CD4-positive, alpha-beta T cell treated with Interleukin-21 for 1 hour (primary cell): Measurements from ENCODE around the gene SGO2.
"Not testable (repeated sequence)": the region's sequence is repeated elsewhere in the genome, so short reads cannot be mapped to it uniquely, and the experiment has no call there.

ENCODE experiments used
- DNase-seq: peaks from one replicate; pipeline ENCODE4 v3.0.0-alpha.2; 2020

The SGO2 gene

DNA sequence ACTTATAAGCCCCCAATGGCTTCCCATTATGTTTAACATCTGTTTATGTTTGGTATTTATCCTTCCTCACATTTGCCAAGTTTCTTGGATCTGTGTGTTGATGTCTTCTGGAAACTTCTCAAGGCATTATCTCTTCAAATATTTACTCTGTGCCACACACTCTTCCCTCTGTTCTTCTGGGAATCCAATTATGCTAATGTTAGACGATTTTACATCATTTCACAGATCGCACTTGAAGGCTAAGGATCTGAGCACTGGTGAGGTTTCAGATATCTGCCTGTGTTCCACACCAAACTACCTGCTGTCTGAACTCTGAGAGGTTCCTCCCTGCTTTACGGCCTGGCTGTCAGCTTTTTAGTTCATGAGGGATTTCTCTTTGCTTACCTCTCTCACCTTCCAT, 69.9 kb downstream of the SGO2 start:
- DNase-seq, result no peak

DNA sequence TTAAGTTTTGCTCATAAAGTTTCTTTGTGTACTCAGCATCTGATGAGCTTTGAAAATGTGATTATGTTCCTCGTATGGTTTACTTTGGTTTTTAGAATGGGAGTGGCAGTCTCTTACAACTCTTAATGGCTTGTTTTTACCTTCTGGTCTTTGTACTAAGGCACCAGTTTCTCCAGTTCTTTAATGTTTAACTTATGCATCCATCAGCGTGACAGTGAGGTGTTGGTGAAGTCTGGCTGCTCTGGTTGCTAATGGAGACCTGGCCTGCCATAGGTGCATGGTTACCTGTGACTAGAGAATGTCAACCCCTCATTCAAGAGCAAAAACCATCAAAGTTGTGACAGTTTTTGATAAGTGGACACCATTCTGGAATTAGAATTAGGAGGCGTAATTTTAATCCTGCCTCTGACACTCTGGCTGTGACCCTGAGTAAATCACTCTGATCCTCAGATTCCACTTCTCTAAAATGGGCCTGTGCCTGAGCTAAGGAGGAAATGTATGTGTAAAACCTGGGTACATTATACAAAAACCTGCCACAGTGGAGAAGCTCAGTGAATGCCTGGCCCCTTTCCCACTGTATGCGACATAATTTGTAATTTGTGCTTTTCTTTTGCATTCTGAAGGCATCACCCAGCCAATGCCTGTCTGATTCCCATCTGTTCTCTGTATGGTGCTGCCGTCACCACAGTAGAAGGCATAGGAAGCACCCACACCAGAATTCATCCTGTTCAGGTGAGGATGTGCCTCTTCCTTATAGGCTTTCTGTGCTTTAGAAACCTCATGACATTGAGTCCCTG, 71.0 kb downstream of the SGO2 start:
- DNase-seq, result no peak

DNA sequence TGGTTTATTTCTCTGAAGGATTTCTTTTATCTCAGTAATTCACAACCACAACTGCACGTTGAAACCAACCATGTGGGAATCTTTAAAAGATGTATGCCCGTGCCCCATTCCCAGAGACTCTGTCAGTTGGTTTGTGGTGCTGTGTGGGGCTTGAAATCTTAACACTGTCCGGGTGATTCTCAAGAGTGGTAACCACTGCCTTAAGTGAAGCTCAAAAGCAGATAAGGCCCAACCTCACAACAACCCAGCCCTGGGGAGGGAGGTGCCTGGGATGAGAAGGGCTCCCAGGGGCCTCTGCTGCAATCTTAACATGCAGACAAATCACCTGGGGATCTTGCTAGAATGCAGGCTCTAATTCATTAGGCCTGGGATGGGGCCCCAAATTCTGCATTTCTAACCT, 73.2 kb downstream of the SGO2 start:
- DNase-seq, result no peak

DNA sequence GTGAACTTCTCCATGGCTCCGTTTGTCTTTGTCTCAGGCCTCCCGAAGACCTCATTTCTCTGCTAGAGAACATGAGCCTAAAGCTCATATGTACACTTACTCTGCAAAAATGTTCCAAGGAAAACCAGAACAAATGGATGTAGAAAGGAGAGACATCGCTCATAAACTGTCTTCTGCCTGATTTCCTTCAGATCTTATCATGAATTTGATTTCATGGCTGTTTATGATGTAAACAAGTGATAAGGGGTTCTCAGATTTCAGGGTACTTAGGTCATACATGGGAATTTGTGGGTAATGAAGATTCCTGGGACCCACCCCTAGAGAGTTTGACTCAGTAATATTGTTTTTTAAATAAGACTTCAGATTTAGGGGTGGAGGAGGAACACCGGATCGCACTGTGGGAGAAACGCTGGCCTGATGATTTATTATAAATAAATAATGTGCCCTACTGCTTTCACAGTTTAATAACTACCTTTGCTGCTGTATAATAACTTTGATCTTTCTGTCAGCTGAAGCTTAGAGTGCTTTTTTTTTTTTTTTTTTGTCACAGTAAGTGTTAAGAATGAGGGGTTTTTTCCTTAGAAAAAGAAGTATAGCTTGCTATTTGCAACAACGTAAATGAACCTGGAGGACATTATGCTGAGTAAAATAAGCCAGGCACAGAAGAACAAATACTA, 74.7 kb downstream of the SGO2 start:
- DNase-seq, result no peak

DNA sequence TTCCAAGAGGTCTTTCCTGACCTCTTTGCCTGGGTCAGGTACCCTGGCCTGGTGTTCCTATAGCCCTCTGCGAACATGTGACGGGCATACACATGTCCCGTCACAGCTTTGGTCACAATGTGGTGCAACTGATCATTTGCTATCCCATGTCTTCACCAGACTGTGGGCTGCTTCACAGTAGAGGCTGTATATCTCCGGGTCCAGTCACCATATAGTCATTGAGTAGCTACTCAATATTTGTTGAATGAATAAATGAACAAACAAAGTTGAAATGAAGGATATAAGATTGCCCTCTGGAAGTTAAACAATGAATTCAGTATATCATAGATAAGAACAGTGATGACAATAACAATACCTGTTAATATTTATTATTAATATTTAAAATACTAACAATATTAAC, 76.6 kb downstream of the SGO2 start:
- DNase-seq, result no peak

DNA sequence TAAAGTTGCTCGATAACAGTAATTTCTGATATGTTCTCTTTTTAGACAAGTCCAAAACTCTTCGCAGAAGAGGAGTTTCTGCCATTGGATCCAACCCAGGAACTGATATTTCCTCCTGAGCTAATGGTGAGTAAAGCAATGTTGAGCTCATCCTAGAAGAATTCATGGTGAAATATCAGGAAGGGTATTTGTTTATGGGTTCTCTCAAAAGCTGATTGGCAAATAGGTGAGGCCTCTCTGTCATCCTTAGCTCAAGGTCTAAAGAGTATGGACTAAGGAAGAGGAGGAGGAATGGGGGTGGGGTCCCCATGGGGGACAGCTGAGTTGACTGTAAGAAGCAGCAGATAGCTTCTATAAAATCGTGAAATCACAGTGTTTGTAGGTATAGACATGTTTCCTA, 78.0 kb downstream of the SGO2 start:
- no peak for DNase-seq

DNA sequence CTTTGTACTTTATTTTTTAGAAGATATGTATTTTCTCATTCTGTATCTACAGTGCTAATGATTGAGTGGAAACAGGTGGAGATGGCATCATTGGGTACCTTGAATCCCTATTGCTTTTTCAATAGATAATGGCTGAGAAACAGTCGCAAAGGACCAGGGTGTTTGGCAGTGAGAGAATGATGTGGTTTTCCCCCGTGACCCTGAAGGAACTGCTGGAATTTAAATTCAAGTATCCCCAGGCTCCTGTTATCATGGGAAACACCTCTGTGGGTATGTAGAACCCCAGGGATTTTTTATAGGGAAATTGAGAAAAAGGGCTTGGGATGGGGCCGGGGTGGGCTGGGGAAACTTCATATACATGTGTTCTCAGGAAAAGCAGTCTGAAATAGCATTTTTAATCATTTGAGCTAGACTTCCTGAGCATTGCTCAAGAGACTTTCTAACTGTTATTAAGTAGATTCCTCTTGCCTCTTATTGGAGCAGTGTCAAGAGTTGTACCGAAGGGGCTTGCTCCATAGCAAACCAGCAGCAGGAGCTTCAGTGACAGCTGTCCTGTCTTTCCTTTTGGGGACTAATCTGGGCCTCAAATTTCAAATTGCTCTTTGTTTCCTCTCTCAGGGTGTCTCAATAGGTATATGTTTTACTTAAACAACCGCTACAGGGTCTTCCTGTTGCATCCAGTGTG, 78.7 kb downstream of the SGO2 start:
- DNase-seq, result no peak

DNA sequence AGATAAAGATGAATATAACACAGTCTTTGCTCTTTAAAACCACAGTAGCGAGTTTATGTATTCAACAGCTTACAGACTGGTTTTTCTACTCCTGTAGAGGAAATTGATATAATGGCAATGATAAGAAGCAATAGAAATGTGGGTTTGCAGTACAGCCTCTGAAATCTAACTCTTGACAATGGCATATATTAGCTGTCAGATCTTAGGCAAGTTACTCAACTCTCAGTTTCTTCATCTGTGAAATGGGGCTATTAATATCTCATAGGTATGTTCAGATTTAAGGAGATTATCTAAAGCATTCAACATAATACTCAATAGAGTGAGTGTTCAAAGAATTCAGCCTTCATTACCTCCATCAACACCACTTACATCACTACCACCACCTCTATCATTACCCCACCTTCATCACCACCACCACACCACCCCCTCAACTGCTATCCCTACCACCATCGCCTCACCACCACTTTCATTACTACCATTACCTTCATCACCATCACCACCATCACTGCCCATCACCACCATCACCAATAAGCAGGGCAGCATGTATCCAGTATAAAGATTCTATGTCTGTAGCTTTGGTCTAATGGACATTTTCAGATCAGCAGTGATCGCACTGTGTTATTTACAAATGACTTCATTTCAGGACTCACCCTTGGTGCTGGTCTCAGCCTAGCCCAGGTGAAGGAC, 82.5 kb downstream of the SGO2 start:
- no peak for DNase-seq

DNA sequence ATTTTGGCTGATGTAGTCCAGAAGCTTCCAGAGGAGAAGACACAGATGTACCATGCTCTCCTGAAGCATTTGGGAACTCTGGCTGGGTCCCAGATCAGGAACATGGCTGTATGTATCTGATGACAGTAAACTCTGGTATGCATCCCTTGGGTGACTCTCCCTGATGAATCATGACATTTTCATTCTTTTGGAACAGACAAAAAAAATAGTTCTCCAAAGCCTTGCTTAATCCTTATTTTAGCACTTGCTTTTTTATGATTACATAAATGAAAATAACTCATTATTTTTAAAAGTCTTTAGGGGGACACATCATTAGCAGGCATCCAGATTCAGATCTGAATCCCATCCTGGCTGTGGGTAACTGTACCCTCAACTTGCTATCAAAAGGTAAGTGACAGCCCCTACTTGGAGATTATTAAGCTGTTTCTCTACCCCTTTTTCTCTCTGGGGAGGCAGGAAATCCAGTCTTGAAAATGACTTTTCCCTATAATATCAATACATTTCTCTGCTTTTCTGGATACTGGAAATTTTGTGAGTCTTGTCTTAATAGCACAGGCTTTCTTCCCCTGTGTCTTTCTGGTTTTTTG, 83.1 kb downstream of the SGO2 start:
- no peak for DNase-seq

DNA sequence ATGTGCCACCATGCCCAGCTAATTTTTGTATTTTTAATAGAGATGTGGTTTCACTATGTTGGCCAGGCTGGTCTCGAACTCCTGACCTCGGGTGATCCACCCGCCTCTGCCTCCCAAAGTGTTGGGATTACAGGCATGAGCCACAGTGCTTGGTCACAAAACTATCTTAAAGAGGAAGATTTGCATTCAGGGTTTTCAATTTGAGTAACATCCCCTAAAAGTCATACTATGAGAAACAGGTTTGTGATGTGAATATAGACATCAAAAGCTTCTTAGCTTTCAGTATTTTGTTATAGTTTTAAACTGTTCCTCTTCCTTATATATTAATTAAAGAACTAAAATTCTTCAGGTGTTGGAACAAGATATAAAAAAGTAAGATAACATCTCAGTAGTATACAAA, 84.2 kb downstream of the SGO2 start:
- not testable (repeated sequence) for DNase-seq

DNA sequence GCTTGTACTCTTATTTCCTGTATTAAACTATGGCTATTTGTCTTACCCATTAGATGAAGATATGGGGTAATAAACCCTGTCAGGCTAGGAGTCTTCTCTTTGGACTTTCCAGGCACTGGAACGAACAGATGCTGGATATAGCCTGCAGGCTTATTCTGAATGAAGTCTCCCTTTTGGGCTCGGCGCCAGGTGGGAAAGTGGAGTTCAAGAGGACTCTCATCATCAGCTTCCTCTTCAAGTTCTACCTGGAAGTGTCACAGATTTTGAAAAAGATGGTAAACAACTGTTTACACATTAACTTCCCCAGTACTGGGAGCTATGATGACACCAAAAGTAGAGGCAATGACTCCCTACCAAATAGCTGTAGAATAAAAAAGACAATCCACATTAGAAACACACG, 87.7 kb downstream of the SGO2 start:
- DNase-seq, result no peak

DNA sequence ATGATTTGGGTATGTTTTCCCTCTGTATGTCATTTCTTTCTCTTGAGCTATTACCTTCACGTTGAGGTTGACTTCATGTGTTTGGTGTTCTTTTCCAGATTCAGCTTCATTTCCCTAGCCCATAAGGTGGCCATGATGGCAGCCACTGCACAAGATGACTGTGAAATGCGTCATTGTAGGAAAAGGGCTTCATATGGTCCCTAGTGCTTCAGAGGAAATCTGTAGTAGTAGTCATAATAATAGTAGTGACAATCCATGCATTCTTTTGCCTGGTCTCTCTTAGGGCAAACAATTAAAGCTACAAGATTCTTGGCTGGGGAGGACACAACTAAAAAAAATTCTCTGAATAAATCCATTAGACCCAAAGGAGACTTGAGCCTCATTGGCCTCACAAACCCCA, 88.2 kb downstream of the SGO2 start:
- no peak for DNase-seq

DNA sequence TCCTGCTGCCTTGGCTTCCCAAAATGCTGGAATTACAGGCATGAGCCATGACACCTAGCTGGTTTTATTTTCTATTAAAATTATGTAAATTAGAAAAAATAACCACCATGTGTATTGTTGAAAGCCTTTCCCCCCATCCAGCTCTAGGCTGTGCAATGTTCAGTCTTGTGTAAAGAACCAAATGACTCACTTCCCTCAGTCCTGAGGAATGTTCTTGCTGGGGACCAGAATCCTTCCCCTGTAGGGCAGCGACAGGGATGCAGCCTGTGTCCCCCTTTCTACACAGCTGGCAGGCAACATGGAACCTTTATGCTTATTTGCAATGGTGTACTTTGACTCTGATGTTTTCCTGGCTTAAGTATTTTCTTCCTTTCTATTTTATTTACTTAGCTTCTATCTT, 89.2 kb downstream of the SGO2 start:
- DNase-seq, result no peak

DNA sequence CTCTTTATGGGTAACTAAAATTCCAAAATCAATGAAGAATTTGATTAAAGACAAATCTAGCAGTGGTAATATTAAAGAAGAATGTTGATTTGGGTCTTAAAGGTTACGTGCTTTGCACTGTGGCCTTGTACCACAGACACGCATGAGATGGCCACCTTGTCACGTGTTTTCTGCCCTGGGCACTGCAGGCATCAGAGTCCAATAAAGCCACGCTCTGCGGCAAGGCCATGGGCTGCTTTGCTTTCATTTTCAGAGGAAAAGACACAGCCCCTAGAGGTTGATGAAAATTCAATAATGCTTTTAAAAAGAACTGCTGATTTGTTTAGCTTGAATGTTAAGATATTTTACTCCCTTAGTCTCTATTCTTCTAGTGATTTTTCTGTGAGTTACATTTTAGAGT, 90.2 kb downstream of the SGO2 start:
- no peak for DNase-seq

DNA sequence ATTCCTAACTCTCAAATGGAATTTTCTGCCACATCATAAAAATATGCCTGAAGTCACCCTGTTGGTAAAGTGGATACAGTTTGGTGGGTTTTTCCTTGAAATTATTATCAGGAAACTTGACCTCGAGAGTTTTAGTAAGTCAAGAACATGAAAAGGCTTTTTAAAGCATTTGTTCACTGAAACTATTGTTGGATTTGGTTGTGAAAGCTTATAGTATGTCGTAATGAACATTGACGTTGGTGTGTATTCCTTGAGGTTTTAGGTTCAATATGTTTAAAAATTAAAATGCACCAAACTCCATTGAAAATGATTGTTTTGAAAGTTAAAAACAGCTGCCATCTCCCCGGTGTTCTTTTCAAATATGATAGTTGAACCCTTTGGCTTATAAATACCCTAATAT, 90.6 kb downstream of the SGO2 start:
- DNase-seq, result no peak

DNA sequence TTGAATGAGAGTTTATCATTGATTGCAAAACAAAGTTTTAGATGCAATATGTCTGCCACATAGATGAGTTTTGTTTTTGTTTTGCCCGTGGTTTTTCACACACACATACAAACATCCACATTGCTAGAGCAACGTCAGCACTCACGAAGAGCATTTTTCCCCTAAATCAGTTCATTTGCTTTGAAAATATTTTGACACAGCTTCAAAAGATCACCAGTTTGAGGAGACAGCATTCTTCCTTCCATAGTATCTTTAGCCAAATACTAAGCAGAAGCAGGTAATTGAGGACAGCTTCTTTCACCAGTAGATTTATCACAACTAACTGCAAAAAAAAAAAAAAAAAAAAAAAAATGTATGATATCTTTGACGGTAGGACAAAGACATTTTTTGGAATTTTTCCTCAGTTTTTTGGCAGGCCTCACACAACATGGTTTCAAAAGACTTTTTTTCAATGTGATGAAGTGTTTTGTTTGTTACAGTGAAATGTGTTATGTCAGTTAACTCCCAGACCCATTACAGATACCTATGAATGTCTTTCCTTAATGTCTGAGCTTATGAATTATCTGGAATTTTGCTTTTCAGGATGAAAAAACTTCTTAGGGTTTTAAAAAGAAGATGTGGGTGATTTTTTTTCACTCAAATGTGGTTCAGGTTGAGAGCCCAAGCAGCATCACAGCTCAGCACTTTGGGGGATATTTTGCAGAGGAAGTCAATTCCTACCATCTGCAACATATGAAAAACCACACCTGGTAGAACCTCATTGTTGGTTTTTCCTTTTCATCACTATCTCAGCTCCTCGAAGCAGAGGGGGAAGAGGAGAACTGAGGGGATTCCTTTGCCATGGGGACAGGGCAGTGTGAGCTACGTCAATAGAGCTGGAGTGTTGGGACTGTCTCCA, 91.4 kb downstream of the SGO2 start:
- no peak for DNase-seq

DNA sequence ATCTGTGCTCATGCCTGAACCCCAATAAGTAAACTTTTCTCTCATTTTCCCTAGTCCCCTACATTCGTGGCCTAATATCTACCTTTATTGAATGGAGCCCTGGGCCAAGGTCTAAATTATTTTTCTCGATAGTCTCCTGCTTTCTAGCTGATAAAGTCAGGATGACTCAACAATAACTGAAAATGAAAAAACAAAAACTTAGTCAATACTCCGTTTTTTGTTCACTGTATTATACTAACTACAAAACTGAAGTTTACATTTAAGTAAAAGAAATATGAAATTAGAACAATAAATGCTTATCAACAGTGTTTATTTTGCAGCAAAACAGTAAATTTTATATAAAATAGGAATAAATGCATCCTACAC, 92.0 kb downstream of the SGO2 start:
- DNase-seq, result no peak

DNA sequence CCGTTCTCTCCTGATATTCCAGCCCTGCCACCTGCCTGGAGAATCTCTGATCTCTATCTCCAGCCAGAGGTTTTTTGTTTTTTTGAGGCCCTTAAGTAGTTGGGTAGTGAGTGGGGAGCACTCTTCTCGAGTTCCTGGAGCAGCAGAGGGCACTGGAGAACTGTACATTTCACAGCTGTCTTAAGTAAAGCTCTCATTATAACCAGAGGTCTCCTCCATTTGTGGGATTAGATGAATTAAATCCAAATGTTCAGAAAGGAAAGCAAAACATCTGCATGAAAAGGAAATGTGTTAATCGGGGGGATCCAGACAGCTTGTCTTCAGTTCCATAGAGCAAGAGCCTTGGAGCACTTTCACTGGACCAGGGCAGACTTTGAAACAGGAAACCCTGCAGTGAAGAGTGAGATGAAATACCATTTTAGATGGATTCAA, 92.6 kb downstream of the SGO2 start:
- DNase-seq, result no peak

DNA sequence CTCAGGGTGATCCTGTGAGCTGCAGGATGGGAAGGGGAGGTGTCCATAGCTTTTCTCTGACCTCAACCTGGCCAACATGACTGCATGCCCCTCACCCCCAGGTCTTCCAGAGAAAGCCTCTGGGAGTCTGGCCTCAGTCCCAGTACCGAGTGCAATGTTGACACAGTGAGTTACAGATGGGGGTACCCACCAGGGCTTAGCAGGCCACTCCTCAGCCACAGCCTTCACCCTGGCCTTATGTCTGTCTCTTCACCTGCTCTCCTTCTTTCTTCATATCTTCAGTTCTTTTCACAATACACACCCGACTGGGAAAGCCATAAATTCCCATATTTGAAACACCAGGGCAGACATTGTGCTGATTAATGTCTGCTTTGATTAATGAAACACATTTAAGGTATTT, 93.3 kb downstream of the SGO2 start:
- no peak for DNase-seq

DNA sequence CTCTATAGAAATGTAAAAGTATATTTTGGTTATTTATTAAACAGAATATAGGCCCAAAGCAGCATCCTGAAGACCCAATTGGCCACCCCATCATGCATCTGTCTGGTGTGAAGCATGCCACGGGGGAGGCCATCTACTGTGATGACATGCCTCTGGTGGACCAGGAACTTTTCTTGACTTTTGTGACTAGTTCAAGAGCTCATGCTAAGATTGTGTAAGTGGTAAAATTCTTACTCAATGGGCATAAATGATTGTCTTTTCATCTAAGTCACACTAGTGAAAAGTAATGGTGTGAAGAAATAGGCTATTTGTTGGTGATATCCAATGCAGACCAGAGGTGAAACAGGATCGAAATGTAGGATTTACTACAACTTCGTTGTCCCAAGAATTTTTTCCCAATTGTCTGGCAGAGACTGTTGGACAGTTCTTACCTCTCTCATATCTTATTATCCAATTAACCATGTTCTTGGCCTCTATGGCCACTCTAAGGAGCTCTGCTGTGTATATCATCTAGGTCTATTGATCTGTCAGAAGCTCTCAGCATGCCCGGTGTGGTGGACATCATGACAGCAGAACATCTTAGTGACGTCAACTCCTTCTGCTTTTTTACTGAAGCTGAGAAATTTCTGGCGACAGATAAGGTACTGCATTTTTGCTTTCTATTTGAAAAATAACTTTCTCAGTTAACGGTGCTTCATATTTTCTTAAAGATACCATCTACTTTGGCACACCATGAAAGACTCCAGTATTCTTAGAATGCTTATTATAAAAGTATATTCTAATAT, 94.8 kb downstream of the SGO2 start:
- no peak for DNase-seq

DNA sequence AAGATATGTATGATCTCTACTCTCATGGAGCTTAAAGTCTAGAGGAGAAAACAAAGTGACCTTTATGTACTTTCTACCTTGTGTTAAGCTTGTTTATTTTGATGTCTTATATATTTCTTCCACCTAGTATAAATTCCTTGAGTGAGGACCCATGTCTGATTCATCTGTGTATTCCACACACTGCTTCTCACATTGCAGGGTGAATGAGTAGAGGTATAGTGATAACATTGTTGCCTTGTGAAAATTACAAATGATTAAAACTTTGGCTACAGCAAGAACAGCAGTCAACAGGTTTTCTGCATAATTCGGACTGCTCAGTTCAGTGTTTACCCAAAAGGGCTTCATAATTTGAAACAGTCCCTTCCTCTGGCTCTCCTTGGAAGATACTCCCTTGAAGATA, 96.1 kb downstream of the SGO2 start:
- DNase-seq, result no peak
